HG03457 (cell line): ENCODE measurements around the gene MED16.
"Not testable (repeated sequence)": the region's sequence is repeated elsewhere in the genome, so short reads cannot be mapped to it uniquely, and the experiment has no call there.

Source experiments
- ATAC-seq: cut with Tn5 transposase; IDR thresholded peaks from one replicate; pipeline ENCODE4 v1.9.1; 2021; ENCODE audit warnings: moderate number of reproducible peaks; ENCODE audit not compliant: unreplicated experiment

Gene MED16

DNA sequence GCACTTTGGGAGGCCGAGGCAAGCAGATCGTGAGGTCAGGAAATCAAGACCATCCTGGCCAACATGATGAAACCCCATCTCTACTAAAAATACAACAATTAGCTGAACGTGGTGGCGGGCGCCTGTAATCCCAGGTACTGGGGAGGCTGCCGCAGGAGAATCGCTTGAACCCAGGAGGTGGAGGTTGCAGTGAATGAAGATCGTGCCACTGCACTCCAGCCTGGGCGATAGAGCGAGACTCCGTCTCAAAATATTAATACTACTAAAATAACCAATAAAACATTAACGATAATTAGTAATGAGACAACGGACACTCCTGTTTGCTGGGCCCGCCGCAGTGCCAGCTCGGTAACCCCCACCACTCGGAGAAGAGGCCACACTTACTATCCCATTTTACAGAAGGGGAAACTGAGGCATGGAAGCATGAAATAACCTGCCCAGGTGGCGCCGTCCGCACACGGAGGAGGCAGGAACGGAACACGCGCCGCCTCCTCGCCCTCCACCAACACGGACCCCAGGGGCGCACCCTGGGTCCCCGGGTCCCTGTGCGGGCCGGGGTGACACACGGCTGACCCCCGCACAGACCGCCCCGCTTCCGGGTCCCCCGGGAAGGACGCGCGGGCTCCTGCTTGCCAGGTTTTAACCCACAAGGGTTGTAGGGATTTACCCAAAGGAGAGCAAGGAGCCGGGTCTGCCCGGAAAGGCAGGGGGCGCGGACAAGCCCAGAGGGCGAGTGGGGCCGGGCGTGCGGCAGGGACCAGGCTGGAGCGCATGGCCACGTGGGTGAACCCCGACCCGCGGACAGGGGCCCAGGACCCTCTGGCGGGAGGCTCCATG lies 18.4 kb upstream of the MED16 start:
- ATAC-seq, result no peak

- ATAC-seq, result no peak
Measured at GRCh38 chr19:907183-907853, 14.3 kb upstream of the MED16 start.

- no peak for ATAC-seq
Measured at GRCh38 chr19:906480-906879, 13.5 kb upstream of the MED16 start.

DNA sequence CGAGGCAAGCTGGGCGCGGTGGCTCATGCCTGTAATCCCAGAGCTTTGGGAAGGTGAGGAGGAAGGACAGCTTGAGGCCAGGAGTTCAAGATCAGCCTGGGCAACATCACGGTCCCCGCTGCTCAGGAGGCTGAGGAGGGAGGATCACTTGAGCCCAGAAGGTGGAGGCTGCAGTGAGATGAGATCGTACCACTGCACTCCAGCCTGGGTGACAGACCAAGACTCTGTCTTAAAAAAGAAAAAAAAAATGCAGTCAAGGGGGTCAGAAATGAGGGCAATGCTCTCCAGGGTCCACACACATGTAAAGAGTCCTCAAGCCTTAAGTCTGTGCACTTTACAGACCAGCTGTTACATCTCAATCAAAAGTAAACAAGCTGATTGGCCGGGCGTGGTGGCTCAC lies 11.6 kb upstream of the MED16 start:
- ATAC-seq, result no peak

DNA sequence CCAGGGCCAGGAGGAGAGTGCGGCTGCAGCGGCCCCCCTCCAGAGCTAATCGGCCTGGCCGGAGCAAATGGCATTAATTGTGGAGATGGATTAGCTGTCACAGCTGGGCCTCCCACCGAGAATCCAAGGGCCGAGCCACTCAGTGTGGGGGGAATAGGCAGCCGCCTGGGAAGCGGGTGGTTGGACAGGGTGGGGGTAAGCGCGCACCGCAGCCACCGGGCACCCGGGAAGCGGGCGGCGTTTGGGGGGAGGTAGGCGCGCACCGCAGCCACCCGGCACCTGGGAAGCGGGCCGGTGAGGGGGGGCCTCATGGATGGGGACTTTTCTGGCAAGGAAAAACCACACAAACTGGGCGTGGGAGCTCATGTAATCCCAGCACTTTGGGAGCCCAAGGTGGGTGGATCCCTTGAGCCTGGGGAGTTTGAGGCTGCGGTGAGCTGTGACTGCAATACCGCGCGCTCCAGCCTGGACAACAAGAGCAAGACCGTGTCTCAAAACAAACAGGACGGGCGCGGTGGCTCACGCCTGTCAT lies 10.3 kb upstream of the MED16 start:
- ATAC-seq, result no peak

DNA sequence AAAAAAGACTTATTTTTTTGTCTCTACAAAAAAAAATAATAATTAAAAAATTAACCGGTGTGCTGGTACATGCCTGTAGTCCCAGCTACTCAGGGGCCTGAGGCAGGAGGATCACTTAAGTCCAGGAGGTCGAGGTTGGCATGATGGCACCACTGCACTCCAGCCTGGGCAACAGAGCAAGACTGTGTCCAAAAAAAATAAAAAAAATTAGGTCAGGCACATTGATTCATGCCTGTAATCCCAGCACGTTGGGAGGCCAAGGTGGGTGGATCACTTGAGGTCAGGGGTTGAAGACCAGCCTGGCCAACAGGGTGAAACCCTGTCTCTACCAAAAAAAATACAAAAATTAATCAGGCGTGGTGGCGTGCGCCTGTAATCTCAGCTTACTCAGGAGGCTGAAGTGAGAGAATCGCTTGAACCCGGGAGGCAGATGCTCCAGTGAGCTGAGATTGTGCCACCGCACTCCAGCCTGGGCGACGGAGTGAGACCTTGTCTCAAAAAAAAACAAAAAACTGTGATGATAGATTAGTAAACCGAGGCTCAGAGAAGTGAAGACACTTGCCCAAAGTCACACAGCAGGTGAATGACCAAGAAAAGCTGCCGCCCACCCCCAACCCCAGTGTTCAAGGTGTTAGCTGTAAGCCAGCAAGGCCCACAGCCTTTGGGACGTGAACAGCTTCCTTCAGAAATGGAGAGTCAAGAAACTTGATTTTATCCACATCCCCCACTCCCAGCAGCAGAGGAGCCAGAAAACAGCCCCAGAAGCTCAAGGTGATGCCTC lies 9.6 kb upstream of the MED16 start:
- ATAC-seq, result no peak

GRCh38 chr19:902093-902370 lies 9.0 kb upstream of the MED16 start:
- no peak for ATAC-seq

- no peak for ATAC-seq
Measured at GRCh38 chr19:901216-902092, 8.5 kb upstream of the MED16 start.

DNA sequence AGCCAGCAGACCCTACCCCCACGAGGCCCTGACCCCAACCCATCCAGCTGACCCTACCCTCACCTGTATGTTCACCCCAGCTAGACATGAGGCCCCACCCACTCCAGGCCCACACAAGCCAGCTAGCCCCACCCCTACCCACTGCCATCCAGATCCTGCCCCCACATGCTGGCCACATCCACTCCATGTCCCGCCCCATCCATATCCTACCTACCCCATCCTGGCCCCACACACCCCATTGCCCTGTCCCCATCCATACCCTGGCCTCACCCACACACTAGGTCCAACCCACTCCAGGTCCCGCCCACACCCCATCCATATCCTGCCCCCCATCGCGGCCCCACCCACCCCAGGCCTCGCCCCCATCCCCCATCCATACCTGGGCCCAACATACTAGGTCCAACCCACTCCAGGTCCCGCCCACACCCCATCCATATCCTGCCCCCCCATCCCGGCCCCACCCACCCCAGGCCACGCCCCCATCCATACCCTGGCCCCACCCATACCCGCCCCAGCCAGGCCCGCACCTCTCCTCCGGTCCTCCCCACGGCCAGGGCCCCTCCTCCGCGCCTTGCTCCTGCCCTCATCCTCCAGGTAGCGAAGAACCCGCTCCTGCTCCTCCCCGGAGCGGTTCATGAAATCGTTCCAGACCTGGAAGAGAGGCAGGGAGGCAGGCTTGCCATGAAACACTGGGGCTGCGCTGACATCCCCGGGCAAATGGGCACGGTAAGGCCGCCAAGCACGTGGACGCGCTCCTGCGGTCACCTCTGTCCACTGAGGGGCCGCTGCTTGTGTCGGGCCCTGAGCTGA lies 7.5 kb upstream of the MED16 start:
- no peak for ATAC-seq

DNA sequence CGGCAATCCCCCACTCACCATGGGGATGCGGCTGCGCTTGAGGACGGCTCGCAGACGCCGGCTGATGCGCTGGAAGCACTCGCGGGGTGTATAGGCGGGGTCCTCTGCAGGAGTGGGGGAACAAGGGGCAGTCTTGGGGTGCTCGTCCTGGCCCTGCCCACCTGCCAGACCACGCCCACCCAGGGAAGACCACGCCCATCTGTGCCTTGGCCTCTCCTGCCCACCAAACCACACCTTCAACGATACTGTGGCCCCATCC lies 7.0 kb upstream of the MED16 start:
- ATAC-seq, result no peak

- ATAC-seq, result no peak
Measured at GRCh38 chr19:899336-900042, 6.5 kb upstream of the MED16 start.

- no peak for ATAC-seq
Measured at GRCh38 chr19:898663-899062, 5.7 kb upstream of the MED16 start.

DNA sequence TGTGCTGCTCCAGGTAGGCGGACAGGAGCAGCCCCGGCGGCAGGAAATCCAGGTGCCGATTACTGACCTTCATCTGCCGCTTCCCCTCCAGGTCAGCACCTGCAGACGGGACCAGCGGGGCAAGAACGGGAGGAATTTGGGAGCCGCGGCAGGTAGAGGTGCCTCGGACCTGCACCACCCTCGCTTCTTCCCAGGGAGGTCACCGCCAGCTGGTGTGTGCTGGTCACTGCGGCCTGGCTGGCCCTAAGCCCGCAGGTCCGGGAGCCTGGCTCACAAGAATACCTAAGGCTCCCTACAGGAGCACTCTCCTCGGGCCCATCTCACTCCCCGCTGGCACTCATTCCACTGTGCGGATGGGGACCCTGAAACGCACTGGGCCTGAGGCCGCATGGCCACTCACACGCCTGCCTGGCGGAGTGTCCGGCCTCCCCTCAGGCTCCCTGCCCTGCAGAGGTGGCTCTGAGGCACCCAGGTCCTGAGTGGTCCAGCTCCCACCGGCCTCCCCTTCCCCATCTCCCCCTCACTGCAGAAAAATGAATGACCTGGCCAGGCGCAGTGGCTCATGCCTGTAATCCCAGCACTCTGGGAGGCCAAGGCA lies 4.6 kb upstream of the MED16 start:
- ATAC-seq, result no peak

- ATAC-seq, result no peak
Measured at GRCh38 chr19:896999-897398, 4.0 kb upstream of the MED16 start.

- no peak for ATAC-seq
Measured at GRCh38 chr19:896434-896833, 3.4 kb upstream of the MED16 start.

DNA sequence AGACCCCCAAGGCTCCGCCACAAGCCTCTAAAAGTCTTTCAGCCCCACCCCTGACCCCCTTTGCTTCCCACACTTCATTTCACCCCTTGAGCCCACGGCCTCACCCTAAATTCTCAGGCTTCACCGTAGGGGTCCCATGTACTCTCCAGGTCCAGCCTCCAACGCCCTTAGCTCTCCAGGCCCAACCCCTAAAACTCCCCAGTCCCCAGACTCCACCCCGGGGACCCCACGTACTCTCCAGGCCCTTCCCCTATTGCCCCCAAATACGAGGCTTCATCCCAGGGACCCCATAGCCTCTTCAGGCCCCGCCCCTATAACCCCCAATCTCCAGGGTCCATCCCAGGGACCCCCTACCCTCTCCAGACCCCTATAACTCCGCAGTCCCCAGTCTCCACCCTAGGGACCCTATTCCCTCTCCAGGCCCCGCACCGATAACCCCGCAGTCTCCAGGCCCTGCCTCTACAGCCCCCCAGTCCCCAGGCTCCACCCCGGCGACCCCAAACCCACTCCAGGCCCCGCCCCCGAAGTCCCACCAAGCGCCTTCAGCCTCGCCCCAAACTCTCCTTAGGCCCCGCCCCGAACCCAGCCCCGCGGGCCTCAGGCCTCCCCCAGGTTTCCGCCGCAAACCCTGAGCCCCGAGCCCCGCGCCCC lies 619 bp downstream of the MED16 start:
- ATAC-seq, result no peak

DNA sequence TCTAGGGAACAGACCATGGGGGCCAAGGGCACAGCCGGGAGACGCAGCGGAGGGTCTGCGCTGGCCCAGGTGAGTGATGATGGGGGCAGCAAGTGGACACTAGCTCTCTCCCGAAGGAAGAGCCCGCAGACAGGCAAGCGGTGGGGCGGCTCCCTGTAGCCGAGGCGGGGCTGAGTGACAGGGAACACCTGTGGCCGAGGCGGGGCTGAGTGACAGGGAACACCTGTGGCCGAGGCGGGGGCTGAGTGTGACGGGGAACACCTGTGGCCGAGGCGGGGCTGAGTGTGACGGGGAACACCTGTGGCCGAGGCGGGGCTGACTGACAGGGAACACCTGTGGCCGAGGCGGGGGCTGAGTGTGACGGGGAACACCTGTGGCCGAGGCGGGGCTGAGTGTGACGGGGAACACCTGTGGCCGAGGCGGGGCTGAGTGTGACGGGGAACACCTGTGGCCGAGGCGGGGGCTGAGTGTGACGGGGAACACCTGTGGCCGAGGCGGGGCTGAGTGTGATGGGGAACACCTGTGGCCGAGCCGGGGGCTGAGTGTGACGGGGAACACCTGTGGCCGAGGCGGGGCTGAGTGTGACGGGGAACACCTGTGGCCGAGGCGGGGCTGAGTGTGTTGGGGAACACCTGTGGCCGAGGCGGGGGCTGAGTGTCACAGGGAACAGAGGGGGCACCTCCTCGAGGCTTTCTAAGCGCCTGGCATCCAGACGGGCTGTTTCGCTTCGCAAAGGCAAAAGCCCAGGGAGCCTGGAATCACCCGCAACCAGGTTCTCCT lies 1.4 kb downstream of the MED16 start:
- not testable (repeated sequence) for ATAC-seq

DNA sequence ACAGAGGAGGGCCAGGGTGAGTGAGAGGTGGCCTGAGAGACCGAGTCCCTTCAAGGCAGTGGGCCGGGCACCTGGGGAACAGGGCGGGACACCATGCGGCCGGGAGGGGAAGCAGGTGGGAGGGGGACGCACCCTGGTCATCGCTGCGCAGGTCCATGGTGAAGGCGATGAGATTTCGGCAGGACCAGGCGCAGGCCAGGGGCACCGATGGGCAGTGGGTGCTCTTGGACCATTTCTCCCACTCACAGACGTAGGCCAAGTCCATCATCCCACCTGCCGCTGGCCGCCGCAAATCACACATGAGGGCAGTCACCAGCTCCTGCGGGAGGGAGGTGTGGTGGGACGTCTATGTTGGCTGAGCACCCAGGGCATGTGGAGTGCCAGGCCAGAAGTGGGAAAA lies 2.2 kb downstream of the MED16 start:
- no peak for ATAC-seq
